Measurements from ENCODE around the gene EDIL3.

GRCh38 chr5:83993803-83994202 is 390.9 kb downstream of the EDIL3 start:
- TF ChIP-seq CTCF (IDR thresholded peaks at IDR 0.05; ENCODE audit: low read depth, low read length) (no peak), EZH2phosphoT487 (IDR thresholded peaks at IDR 0.05; ENCODE audit: low read depth) (no peak)
